ENCODE measurements around the gene CNTNAP5. TPM values are rescaled to one million over a fixed set of nuclear protein-coding genes. Genes with fewer than 3 reads are reported as not detected.

Gene CNTNAP5
- total and polyA plus RNA-seq, 2 of the 13 experiments (the other 11 are each of a cell fraction or from before 2014, with no cell fraction given), result not detected

GRCh38 chr2:124369181-124369580 is 344.1 kb downstream of the CNTNAP5 start:
- no peaks in the 10 kb centered on the region for H4K20me1 ChIP-seq (ENCODE audit: insufficient read depth, low read length)
- ChIA-PET POLR2A (no interaction called here), CTCF (ENCODE audit: low intra/inter-chr PET ratio, low total read pairs) (no interaction called here)
- no peaks in the 10 kb centered on the region for H3K79me2 ChIP-seq (ENCODE audit: insufficient read depth, low read length)
- in situ Hi-C loops (cut with HindIII; ENCODE audit: extremely low pct_ligation_motif_present, low pct_unique_long_range_greater_than_20kb) (no loop called here), intact Hi-C loops (cut with micrococcal nuclease; ENCODE audit: unreplicated experiment) (no loop called here)
- no peak overlapping the region for H3K27ac ChIP-seq (ENCODE audit: extremely low read length, insufficient read depth, low read length)
- H3K27me3 ChIP-seq (ENCODE audit: control insufficient read depth in 1 of 2, insufficient read depth in 2 of 2, low read length in 2 of 2), result no peaks in the 10 kb centered on the region; a peak in 1 of 5 replicates
- no peak overlapping the region for H2AFZ ChIP-seq (ENCODE audit: low read length)
- H3K9me3 ChIP-seq (ENCODE audit: low read length), result 0 out of 2 replicates have a peak, but pooled peaks cover 5% of the 10 kb centered on the region
- no peak for TF ChIP-seq ZNF557 (CRISPR knock-in tag; IDR thresholded peaks at IDR 0.05)
- no peak for TF ChIP-seq ZNF136 (CRISPR knock-in tag; IDR thresholded peaks at IDR 0.05; ENCODE audit: low read depth)
- TF ChIP-seq ARID5B (CRISPR knock-in tag; IDR thresholded peaks at IDR 0.05), result no peak
- peak; percentile 57 for TF ChIP-seq MAFF (IDR thresholded peaks at IDR 0.05; ENCODE audit: low read depth, low read length)
- peak; percentile 27 to 71; a peak in 2 of 4 replicates for TF ChIP-seq MAFK (conservative IDR thresholded peaks at IDR 0.05 in 1 of 2, IDR thresholded peaks at IDR 0.05 in 1 of 2; ENCODE audit: low read length in 2 of 2)
- no peak for TF ChIP-seq ZNF333 (CRISPR knock-in tag; IDR thresholded peaks at IDR 0.05; ENCODE audit: borderline replicate concordance)
- TF ChIP-seq TGIF2 (CRISPR knock-in tag; IDR thresholded peaks at IDR 0.05), result no peak
- DNase-seq (ENCODE audit: low spot score) (no peak), ATAC-seq (no peak), FAIRE-seq (no peak)
- no peaks in the 10 kb centered on the region for H3K4me1 ChIP-seq (ENCODE audit: insufficient read depth, low read length)
- no TSS peak for BruUV-seq (replicated peaks)
- no peak overlapping the region for H3K4me2 ChIP-seq (ENCODE audit: low read depth, low read length)
- no peak overlapping the region for H3K4me3 ChIP-seq (replicated peaks in 1 of 3; ENCODE audit: insufficient read depth in 1 of 3, low read depth in 2 of 3, low read length in 3 of 3)
- no peaks in the 10 kb centered on the region for H3K36me3 ChIP-seq (replicated peaks in 1 of 2; ENCODE audit: control insufficient read depth in 1 of 2, insufficient read depth in 2 of 2, low read length in 2 of 2)
- H3K9ac ChIP-seq (ENCODE audit: insufficient read depth, low read depth, low read length), result no peak overlapping the region
- under 1% methylated on average over 4 of the region's 4 CpGs for WGBS (ENCODE audit: low lambda C conversion rate)
